Measurements from ENCODE around the gene MAN2B1.
A peak's percentile ranks its signal among the peaks of the same experiment; 100 is the strongest.
"Not testable (repeated sequence)": the region's sequence is repeated elsewhere in the genome, so short reads cannot be mapped to it uniquely, and the experiment has no call there.

Gene MAN2B1

GRCh38 chr19:12629215-12629614 is 37.3 kb downstream of the MAN2B1 start:
- peaks cover 36% of the 10 kb centered on the region for H3K36me3 ChIP-seq (ENCODE audit: control insufficient read depth, insufficient read depth, low read length)
- H3K9ac ChIP-seq (ENCODE audit: low read depth, low read length), result no peak overlapping the region
- peaks cover 17% of the 10 kb centered on the region for H3K9me3 ChIP-seq (ENCODE audit: control insufficient read depth, insufficient read depth, low read length)
- no peak overlapping the region for H3K4me3 ChIP-seq (ENCODE audit: low read depth, low read length)
- no peaks in the 10 kb centered on the region for H3K27me3 ChIP-seq (ENCODE audit: control insufficient read depth, insufficient read depth, low read length)
- H3K4me1 ChIP-seq (ENCODE audit: control insufficient read depth, insufficient read depth, low read length), result no peaks in the 10 kb centered on the region

GRCh38 chr19:12628040-12629022 is 38.2 kb downstream of the MAN2B1 start:
- H3K36me3 ChIP-seq (ENCODE audit: control insufficient read depth, insufficient read depth, low read length), result peaks cover 42% of the 10 kb centered on the region
- H3K27me3 ChIP-seq (ENCODE audit: control insufficient read depth, insufficient read depth, low read length), result no peaks in the 10 kb centered on the region
- H3K4me1 ChIP-seq (ENCODE audit: control insufficient read depth, insufficient read depth, low read length), result no peaks in the 10 kb centered on the region
- peaks cover 17% of the 10 kb centered on the region for H3K9me3 ChIP-seq (ENCODE audit: control insufficient read depth, insufficient read depth, low read length)
- no peak overlapping the region for H3K9ac ChIP-seq (ENCODE audit: low read depth, low read length)
- no peak overlapping the region for H3K4me3 ChIP-seq (ENCODE audit: low read depth, low read length)

- peaks cover 17% of the 10 kb centered on the region for H3K9me3 ChIP-seq (ENCODE audit: control insufficient read depth, insufficient read depth, low read length)
- H3K4me1 ChIP-seq (ENCODE audit: control insufficient read depth, insufficient read depth, low read length), result no peaks in the 10 kb centered on the region
- no peak overlapping the region for H3K4me3 ChIP-seq (ENCODE audit: low read depth, low read length)
- peaks cover 42% of the 10 kb centered on the region for H3K36me3 ChIP-seq (ENCODE audit: control insufficient read depth, insufficient read depth, low read length)
- no peak overlapping the region for H3K9ac ChIP-seq (ENCODE audit: low read depth, low read length)
- H3K27me3 ChIP-seq (ENCODE audit: control insufficient read depth, insufficient read depth, low read length), result no peaks in the 10 kb centered on the region
Observed at GRCh38 chr19:12626958-12627357, 39.6 kb downstream of the MAN2B1 start.

- Histone ChIP-seq H3K27me3 (ENCODE audit: control insufficient read depth, insufficient read depth, low read length) (no peaks in the 10 kb centered on the region), H3K9me3 (ENCODE audit: control insufficient read depth, insufficient read depth, low read length) (peaks cover 8% of the 10 kb centered on the region), H3K9ac (ENCODE audit: low read depth, low read length) (no peak overlapping the region), H3K4me1 (ENCODE audit: control insufficient read depth, insufficient read depth, low read length) (no peaks in the 10 kb centered on the region), H3K4me3 (ENCODE audit: low read depth, low read length) (no peak overlapping the region), H3K36me3 (ENCODE audit: control insufficient read depth, insufficient read depth, low read length) (peaks cover 33% of the 10 kb centered on the region)
Observed at GRCh38 chr19:12623361-12624031, 43.0 kb downstream of the MAN2B1 start.

GRCh38 chr19:12621253-12622024 is 45.1 kb downstream of the MAN2B1 start:
- H3K4me1 ChIP-seq (ENCODE audit: control insufficient read depth, insufficient read depth, low read length); H3K9me3 ChIP-seq (ENCODE audit: control insufficient read depth, insufficient read depth, low read length); H3K27me3 ChIP-seq (ENCODE audit: control insufficient read depth, insufficient read depth, low read length); H3K9ac ChIP-seq (ENCODE audit: low read depth, low read length); H3K4me3 ChIP-seq (ENCODE audit: low read depth, low read length): not testable (repeated sequence)
- peaks cover 16% of the 10 kb centered on the region for H3K36me3 ChIP-seq (ENCODE audit: control insufficient read depth, insufficient read depth, low read length)

- no peak overlapping the region for H3K4me3 ChIP-seq (ENCODE audit: low read depth, low read length)
- peaks cover 10% of the 10 kb centered on the region for H3K36me3 ChIP-seq (ENCODE audit: control insufficient read depth, insufficient read depth, low read length)
- no peak overlapping the region for H3K9ac ChIP-seq (ENCODE audit: low read depth, low read length)
- no peaks in the 10 kb centered on the region for H3K27me3 ChIP-seq (ENCODE audit: control insufficient read depth, insufficient read depth, low read length)
- H3K9me3 ChIP-seq (ENCODE audit: control insufficient read depth, insufficient read depth, low read length), result no peaks in the 10 kb centered on the region
- no peaks in the 10 kb centered on the region for H3K4me1 ChIP-seq (ENCODE audit: control insufficient read depth, insufficient read depth, low read length)
Observed at GRCh38 chr19:12617646-12618045, 48.9 kb downstream of the MAN2B1 start.

GRCh38 chr19:12611361-12611699 is 55.2 kb downstream of the MAN2B1 start:
- H3K9ac ChIP-seq (ENCODE audit: low read depth, low read length), result peak overlapping the region; percentile 89
- no peaks in the 10 kb centered on the region for H3K27me3 ChIP-seq (ENCODE audit: control insufficient read depth, insufficient read depth, low read length)
- no peaks in the 10 kb centered on the region for H3K4me1 ChIP-seq (ENCODE audit: control insufficient read depth, insufficient read depth, low read length)
- peaks cover 10% of the 10 kb centered on the region for H3K36me3 ChIP-seq (ENCODE audit: control insufficient read depth, insufficient read depth, low read length)
- no peaks in the 10 kb centered on the region for H3K9me3 ChIP-seq (ENCODE audit: control insufficient read depth, insufficient read depth, low read length)
- H3K4me3 ChIP-seq (ENCODE audit: low read depth, low read length), result peak overlapping the region; percentile 76

- Histone ChIP-seq H3K4me1 (ENCODE audit: control insufficient read depth, insufficient read depth, low read length) (no peaks in the 10 kb centered on the region), H3K9ac (ENCODE audit: low read depth, low read length) (peak within 1 kb of the TSS; percentile 89), H3K36me3 (ENCODE audit: control insufficient read depth, insufficient read depth, low read length) (peaks cover 10% of the 10 kb centered on the region), H3K27me3 (ENCODE audit: control insufficient read depth, insufficient read depth, low read length) (no peaks in the 10 kb centered on the region), H3K9me3 (ENCODE audit: control insufficient read depth, insufficient read depth, low read length) (no peaks in the 10 kb centered on the region), H3K4me3 (ENCODE audit: low read depth, low read length) (peak within 1 kb of the TSS; percentile 76)
Observed at GRCh38 chr19:12610540-12611360, 55.8 kb downstream of the MAN2B1 start, which contains the start of the genes ZNF490 and ZNF791. TSS of gene ZNF490 (minus strand) at chr19:12610813. CDS start at chr19:12610680, 133 bp downstream. TSS of gene ZNF791 (plus strand) at chr19:12610920. CDS start at chr19:12611080, 160 bp downstream.

- H3K4me3 ChIP-seq (ENCODE audit: low read depth, low read length), result no peak overlapping the region
- H3K27me3 ChIP-seq (ENCODE audit: control insufficient read depth, insufficient read depth, low read length), result no peaks in the 10 kb centered on the region
- H3K36me3 ChIP-seq (ENCODE audit: control insufficient read depth, insufficient read depth, low read length), result no peaks in the 10 kb centered on the region
- H3K9me3 ChIP-seq (ENCODE audit: control insufficient read depth, insufficient read depth, low read length), result no peaks in the 10 kb centered on the region
- no peak overlapping the region for H3K9ac ChIP-seq (ENCODE audit: low read depth, low read length)
- no peaks in the 10 kb centered on the region for H3K4me1 ChIP-seq (ENCODE audit: control insufficient read depth, insufficient read depth, low read length)
Observed at GRCh38 chr19:12607631-12608030, 58.9 kb downstream of the MAN2B1 start.

GRCh38 chr19:12606796-12607195 is 59.7 kb downstream of the MAN2B1 start:
- H3K9me3 ChIP-seq (ENCODE audit: control insufficient read depth, insufficient read depth, low read length), result no peaks in the 10 kb centered on the region
- no peaks in the 10 kb centered on the region for H3K27me3 ChIP-seq (ENCODE audit: control insufficient read depth, insufficient read depth, low read length)
- H3K4me1 ChIP-seq (ENCODE audit: control insufficient read depth, insufficient read depth, low read length), result no peaks in the 10 kb centered on the region
- H3K4me3 ChIP-seq (ENCODE audit: low read depth, low read length), result no peak overlapping the region
- H3K9ac ChIP-seq (ENCODE audit: low read depth, low read length), result no peak overlapping the region
- H3K36me3 ChIP-seq (ENCODE audit: control insufficient read depth, insufficient read depth, low read length), result no peaks in the 10 kb centered on the region

- no peaks in the 10 kb centered on the region for H3K36me3 ChIP-seq (ENCODE audit: control insufficient read depth, insufficient read depth, low read length)
- no peak overlapping the region for H3K4me3 ChIP-seq (ENCODE audit: low read depth, low read length)
- no peaks in the 10 kb centered on the region for H3K9me3 ChIP-seq (ENCODE audit: control insufficient read depth, insufficient read depth, low read length)
- H3K27me3 ChIP-seq (ENCODE audit: control insufficient read depth, insufficient read depth, low read length), result no peaks in the 10 kb centered on the region
- no peaks in the 10 kb centered on the region for H3K4me1 ChIP-seq (ENCODE audit: control insufficient read depth, insufficient read depth, low read length)
- no peak overlapping the region for H3K9ac ChIP-seq (ENCODE audit: low read depth, low read length)
Observed at GRCh38 chr19:12603714-12604113, 62.8 kb downstream of the MAN2B1 start.

Data from iPS-15b (cell line).